HG03095 (cell line): ENCODE measurements around the gene ZNF300.
"Not testable (repeated sequence)": the region's sequence is repeated elsewhere in the genome, so short reads cannot be mapped to it uniquely, and the experiment has no call there.

Experiments used
- ATAC-seq: cut with Tn5 transposase; IDR thresholded peaks from one replicate; pipeline ENCODE4 v1.9.1; 2021; ENCODE audit warnings: moderate library complexity; ENCODE audit not compliant: unreplicated experiment

Gene ZNF300

DNA sequence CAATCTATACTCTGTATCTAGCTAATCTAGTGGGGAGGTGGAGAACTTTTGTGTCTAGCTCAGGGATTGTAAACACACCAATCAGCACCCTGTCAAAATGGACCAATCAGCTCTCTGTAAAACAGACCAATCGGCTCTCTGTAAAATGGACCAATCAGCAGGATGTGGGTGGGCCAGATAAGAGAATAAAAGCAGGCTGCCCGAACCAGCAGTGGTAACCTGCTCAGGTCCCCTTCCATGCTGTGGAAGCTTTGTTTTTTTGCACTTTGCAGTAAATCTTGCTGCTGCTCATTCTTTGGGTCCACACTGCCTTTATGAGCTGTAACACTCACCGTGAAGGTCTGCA is 58.5 kb downstream of the ZNF300 start, which contains the start of gene IRGM:
TSS of gene IRGM (plus strand) at position 214 of the 346 bp plus-strand sequence. CDS start 1,603 bp downstream, outside the sequence.
- not testable (repeated sequence) for ATAC-seq

DNA sequence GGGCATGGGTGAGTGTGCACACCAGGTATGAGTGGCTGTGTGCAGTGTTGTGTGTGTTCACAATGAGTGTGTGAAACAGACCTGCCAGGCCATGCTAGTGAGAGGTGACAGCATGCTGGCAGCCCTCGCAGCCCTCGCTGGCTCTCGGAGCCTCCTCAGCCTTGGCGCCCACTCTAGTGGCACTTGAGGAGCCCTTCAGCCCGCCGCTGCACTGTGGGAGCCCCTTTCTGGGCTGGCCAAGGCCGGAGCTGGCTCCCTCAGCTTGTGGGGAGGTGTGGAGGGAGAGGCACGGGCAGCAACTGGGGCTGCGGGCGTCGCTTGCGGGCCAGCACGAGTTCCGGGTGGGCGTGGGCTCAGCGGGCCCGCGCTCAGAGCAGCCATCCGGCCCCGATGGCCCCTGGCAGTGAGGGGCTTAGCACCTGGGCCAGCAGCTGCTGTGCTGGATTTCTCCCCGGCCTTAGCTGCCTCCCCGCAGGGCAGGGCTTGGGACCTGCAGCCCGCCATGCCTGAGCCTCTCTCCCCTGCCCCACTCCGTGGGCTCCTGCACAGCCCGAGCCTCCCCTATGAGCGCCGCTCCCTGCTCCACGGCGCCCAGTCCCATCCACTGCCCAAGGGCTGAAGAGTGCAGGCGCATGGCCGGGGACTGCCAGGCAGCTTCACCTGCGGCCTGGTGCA is 59.5 kb downstream of the ZNF300 start:
- not testable (repeated sequence) for ATAC-seq
